GM19328 (cell line): ENCODE results near the gene CDK14.

Source experiments
- ATAC-seq: cut with Tn5 transposase; IDR thresholded peaks from one replicate; pipeline ENCODE4 v1.9.1; 2021; ENCODE audit warnings: mild to moderate bottlenecking, moderate library complexity; ENCODE audit not compliant: unreplicated experiment

The CDK14 gene

GRCh38 chr7:90984692-90985091 lies 388.6 kb downstream of the CDK14 start:
- ATAC-seq, result no peak

GRCh38 chr7:90988516-90988915 lies 392.4 kb downstream of the CDK14 start:
- ATAC-seq, result no peak

DNA sequence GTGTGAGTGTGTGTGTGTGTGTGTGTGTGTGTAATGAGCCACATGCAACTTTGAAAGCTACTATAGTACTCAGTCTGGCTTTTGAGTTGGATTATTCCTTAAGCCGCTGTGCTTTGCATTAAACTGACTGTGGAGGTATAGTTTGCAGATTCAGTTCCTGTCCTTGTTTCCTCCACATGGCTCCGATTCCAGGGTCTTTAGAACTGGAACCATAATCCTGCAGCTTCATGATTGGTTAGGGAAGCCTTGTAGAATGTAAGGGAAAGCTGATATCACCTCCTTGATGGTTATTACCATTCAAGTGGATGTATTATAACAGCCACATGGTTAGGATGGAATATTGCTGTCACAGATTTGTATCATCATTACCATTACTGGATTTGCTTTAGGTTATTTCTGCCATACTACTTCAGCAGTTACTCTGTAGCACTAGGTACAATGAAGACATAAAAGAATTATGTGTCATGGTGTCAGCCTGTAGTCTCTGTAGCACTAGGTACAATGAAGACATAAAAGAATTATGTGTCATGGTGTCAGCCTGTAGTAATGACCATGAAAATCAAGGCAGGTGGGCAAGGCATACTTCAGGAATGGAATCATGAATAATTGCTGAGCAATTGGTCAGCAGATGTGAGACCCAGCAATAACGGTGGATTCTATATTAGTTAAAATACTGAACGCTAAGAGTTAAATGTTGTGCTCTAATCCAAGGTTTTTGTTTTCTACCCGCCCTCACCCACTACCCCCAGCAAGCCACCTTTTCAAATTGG lies 393.1 kb downstream of the CDK14 start:
- no peak for ATAC-seq

- no peak for ATAC-seq
Measured at GRCh38 chr7:90994121-90994520, 398.0 kb downstream of the CDK14 start.

DNA sequence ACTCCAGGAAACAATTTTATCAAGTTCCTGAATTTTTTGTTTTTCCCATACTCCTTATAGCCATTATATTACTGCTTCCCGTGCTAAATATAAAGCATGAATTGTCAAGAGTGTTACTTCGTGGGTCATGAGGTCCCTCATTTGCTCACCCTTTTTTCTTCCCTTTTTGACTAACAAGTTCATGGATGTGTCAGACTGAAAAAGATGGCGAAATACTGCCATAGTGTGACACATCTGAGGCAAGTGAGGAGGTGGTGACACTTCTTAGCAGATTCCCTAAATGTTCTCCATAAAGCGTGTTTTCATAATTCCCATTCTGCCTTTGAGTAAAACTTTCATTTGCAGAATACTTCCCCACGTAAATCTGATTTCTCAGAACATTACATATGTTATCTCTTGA lies 398.5 kb downstream of the CDK14 start:
- ATAC-seq, result no peak

DNA sequence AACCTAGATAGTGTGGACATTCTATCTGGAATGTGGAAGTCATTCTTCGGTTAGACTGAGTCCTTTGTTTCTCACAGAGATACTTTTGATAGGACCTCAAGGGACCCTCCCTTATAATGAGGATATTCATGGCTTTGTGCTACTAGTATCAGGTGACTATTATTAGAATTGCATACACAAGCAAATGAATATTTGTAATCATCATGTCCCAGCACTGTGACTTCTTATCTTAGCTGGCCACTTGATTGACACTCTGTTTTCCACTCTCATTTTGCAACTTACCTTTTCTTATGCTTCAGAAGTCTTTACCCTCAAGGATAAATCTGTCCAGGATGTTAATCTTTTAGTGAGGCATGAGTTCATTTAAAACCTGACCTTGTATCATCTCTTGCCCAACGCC lies 399.9 kb downstream of the CDK14 start:
- ATAC-seq, result no peak

- no peak for ATAC-seq
Measured at GRCh38 chr7:90999989-91000979, 404.2 kb downstream of the CDK14 start.

DNA sequence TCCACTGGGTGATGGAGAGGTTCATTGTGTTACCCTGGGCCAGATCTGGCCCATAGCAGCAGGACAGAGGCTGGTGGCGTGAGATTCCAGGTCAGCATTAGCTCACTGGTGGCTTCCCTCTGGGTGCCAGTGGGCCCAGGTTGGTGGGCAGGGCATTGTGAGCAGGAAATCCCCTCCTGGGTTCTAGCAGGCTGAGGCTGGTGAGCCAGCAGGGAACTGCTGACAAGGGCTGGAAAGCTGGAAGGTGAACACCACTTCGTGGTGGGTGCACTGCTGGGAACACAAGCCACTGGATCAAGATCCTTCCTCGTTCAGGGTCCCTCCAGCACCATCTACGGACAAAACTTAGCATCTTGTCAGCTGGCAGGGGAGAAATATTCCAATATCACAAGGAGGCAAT lies 408.9 kb downstream of the CDK14 start:
- ATAC-seq, result no peak

DNA sequence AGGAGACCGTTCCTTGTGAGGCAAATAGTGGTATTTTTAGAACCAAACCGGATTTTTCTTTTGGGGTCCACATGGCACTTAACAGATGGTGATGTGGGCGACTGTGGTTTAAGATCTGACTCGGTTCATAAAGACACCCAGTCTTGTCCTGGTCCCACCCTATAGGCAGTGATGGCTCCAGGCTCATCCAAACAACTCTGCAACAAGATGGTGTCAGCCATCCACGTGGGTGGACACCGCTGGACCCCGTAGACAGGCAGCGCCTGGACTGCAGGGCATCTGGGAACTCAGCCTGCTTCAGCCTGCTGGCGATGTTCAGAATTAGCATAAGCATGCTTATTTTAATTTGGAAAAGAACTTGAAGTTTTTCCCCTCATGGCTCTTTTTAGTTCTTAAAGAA lies 409.7 kb downstream of the CDK14 start:
- ATAC-seq, result no peak

GRCh38 chr7:91007371-91007770 lies 411.2 kb downstream of the CDK14 start:
- ATAC-seq, result no peak

GRCh38 chr7:91013078-91013477 lies 417.0 kb downstream of the CDK14 start:
- no peak for ATAC-seq

DNA sequence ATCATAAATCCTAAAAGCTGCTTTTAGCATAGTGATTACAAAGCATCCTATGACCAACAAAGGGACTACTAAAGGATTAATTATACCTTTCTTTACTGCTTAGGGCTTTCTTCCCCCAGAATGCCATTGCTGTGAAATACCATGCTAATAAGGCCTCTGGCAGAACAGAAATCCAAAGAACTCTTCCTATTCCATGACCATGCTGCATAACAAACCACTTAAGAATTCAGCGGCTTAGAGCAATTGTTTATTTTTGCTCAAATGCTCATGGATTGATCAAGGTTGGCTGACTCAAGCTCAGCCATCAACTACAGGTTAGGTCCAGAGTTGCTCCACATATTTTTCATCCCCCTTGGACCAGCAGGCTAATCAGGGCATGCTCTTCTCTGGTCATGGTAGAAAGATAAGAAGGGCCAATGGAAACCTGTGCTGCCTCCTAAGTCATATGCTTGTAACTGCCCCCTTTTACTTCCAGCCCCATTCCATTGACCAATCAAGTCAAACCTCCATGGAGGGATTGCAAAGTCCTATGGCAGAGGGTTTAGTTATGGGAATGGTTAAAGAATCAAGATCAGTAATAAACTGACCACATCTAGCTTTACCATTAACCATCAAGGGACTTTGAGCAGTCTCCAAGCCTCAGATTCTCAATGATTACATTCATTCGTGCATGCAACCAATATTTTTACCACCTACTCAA lies 423.7 kb downstream of the CDK14 start:
- no peak for ATAC-seq

- no peak for ATAC-seq
Measured at GRCh38 chr7:91020636-91021385, 424.7 kb downstream of the CDK14 start.

DNA sequence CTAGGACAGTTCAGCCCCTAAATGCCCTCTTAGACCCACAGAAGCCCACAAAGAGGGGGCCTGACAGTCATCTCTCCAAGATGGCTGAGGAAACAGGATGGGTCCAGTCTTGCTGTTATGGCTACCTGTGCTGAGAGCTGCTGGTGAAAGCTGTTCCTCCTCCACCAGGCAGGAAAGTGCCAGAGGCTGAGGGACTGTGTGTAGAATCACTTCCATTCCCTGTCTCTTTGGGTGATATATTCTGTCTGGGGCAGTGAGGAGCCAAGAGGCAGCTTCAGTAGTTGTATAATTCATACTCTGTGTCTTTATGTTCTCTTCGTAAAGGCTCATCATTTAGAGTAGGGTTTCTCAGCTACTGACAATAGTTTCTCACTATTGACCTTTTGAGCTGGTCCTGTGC lies 425.8 kb downstream of the CDK14 start:
- ATAC-seq, result no peak

- ATAC-seq, result no peak
Measured at GRCh38 chr7:91025906-91026390, 429.8 kb downstream of the CDK14 start.

DNA sequence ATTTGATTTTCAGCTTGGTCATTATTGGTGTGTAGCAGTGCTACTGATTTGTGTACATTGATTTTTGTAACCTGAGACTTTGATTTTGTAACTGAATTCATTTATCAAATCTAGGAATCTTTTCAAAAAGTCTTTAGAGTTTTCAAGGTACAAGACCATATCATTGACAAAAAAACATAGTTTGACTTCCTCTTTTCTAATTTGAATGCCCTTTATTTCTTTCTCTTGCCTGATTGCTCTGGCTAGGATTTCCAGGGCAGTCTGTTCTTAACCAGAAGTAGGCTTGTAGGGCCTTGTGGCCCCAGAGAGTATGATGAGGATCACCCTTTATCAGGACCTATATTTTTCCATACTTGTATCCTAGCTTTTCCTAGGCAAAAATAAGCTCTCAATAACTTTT lies 433.6 kb downstream of the CDK14 start:
- ATAC-seq, result no peak

GRCh38 chr7:91030680-91031380 lies 434.7 kb downstream of the CDK14 start:
- no peak for ATAC-seq

DNA sequence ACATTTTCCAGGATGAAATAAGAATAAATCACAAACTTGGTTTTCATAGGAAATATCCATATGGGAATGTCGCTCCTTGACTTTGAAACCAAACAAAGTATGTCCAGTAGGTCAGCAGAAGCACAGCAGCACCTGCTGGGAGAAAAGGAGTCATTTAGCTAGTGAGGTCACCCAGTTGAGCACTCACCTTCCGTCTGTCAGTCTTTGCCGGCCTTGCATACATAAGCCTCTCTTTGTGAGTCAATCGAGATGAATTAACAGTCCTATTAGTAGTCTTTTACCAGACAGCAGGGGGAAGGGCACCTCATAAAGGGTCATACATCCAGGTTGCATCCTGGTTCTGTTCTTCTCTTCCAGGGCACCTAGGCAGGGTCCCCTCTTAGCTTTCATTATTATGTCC lies 435.6 kb downstream of the CDK14 start:
- no peak for ATAC-seq

GRCh38 chr7:91033574-91033973 lies 437.5 kb downstream of the CDK14 start:
- ATAC-seq, result no peak
